Limb (tissue), 2 donors: ENCODE measurements around the gene SLC4A1AP.

ENCODE experiments used
- DNase-seq, 2 donors: peaks; one replicate each; pipeline ENCODE4 v3.0.0-alpha.2; 2016; ENCODE audit errors: extremely low spot score in 2 of 2

SLC4A1AP gene

DNA sequence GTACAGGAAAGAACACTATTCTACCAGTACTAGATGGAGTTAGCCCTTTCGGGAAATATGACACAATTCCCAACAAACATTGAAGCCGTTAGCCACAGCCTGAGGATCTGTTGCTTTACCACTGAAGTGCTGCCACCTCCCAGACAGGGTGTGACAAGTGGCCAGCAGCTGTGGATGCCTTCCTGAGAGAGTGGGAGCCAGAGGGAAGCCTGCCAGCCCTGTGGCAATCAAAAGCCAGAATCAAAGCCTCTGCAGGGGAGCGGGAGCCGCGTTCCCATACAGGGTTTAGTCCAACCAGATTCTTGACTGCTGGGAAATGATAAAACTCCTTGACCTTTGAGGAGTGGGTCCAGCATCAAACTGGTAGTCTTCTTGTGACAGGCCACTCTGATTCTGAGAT, 38.0 kb downstream of the SLC4A1AP start:
- no peak for DNase-seq

DNA sequence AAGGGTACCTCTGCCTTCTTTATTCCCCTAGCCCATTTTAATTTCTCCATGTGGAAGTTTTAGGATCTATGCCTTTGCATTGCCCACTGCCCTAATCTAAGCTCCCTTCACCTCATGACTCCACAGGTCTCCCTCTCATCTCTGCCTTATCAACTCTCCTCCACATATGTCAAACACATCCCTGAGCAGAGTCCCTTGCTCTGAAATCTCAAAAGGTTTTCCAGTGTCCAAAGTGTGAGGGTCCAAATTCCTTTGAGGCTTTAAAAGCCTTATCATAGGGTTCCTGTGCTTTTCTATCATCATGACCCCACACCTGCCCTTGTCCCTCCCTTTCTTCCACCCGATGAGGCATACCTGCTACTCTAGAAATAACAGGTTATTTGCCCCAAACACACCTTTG, 38.6 kb downstream of the SLC4A1AP start:
- DNase-seq: no peak

DNA sequence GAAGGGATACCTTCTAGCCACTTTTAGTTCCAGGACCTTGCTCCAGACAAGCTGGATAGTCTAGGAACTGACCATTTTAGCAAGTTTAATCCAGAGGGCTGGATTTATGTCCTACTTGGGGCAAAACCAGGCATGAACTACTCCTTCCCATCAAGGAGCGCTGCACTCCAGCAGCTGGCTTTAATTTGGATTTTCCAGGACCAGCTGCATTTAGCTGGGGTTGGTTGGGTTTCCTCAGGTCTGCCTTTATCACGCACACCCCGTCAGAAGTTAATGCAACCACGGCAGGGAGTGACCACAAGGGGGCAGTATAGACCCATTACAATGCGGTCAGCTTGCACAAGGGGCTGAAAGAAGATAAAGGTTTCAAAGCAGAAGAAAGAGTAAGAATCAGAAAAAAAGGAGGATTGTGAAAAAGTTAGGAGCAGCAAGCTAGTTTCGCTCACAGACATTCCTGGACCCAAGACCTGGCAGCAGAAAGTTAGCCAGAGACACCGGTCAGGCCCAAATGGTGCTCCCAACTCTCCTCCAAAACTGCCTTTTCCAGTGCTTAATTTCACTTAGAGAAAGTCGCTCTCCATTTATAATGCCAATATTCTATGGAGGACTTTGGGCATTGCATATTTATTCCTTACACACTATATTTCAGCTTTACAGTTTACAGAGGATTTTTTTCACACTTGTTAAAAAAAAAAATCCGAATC, 40.1 kb downstream of the SLC4A1AP start:
- peak; percentile 88 to 91 for DNase-seq

DNA sequence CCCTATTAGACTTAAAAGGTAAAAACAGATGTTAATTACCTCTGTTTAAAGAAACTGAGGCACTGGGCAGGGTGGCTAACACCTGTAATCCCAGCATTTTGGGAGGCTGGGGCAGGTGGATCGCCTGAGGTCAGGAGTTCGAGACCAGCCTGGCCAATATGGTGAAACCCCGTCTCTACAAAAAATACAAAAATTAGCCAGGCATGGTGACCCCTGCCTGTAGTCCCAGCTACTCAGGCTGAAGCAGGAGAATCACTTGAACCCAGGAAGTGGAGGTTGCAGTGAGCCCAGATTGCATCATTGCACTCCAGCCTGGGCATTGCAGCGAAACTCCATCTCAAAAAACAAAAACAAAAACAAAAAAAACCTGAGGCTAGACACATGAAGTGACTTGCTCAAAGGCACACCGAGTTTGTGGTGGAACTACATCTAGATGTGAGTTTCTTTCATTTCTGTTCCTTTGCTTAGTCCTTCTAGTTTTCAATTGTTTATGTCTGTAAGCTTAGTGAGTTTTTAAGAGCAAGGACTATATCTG, 40.7 kb downstream of the SLC4A1AP start:
- no peak for DNase-seq

DNA sequence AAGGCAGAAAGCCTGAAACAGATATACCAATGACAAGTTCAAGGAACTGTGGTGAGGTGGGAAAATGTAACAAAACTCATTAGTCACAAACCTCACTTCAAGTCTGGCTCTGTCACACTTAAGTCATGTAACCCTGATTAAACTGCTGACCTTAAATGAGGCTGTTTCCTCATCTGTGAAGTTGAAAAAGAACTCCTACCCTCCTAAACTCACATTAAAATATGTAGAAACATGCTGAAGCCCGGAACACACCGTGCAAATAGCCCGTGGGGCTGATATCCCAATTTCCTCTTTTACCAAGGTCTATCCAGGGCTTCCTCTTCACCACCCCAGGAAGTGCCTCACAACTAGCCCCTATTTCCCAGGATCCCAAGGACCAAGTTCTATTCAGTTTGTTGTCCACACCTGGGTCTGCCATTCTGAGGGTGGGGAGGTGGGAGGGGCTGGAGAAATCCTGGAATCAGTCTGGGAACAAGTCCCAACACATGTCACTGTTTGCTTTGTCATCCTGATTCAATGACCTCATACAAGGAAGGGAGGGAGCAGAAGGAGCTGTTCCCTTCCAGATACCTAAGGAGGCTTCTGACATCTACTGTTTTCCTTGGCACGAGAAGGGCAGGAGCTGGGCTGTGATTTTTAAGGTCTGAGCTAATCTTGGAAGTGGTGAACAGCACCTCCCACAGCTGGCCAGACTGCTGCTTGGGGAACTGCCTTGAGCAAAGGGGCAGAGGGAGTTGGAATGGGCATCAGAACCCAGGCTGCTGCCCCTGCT, 42.3 kb downstream of the SLC4A1AP start:
- peak; percentile 38 to 57 for DNase-seq

DNA sequence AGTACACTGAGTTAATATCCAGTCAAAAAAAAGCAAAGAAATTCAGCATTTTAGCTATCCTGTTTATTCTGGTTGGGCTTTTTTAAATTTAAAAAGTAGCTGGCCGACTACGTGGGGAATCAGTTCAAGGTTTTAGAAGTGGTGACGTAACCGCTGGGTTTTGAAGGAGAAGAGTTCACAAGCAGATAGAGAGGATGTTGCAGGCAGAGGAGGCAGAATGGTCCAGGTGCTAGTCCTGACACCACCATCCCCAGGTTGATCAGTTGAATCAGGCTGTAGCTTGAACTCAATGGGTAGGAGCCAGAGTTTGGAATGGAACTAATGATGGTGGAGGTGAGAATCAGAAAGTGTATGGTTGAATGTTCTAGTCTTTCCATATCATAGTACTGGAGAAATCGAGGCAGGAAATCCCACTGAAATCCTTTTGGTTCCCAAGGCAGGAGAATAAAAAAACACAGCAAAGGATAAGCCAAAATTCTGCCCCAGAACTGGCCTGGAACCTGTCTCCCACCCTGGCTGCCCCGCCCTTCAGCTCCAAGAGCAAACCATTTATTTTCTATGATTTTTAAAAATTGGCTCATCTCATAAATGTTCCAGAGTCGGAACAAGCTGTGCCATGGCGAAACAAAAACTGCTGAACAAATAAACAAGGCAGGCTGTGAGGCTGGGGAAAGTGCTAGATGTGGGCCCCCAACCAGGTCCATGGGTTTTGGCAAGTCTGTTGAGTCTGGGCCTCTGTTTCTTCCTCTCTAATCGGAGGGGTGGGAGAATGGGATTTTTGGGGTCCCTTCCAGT, 44.0 kb downstream of the SLC4A1AP start:
- no peak for DNase-seq

DNA sequence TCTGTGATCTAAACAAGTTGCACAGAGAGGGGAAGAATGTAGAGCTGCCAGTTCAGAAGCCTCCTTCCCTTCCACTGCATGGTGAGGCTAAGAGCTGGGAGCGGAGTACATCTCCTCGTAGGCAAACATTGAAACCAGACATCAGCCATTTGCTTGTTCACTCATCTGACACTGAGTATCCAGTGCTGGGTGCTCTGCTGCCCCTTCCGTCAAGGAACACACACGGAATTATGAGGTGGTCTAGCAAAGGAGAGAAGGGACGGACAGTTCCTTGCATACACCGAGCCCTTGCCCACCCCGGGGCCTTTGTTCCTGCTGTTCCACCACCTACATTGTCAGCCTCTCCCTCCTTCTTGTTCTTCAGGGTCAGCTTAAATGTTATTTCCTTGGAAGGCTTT, 44.6 kb downstream of the SLC4A1AP start:
- no peak for DNase-seq

DNA sequence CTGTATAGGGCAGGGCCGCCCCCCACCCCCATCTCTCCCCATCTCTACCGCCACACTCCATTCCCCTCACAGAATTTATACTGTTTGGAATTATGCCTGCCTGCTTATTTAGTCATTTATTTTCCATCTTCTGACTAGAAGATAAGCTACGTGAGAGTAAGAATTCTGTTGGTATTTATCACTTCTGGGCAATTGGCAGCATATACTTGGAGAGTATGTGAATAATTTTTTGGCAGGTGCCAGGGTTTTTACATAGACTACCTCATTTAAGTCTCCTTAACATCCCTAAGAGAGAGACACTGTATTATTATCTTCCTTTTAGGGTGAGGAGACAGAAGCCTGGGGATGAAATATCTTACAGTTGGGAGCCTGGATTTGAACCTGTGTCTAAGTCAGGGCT, 45.0 kb downstream of the SLC4A1AP start:
- DNase-seq: no peak

DNA sequence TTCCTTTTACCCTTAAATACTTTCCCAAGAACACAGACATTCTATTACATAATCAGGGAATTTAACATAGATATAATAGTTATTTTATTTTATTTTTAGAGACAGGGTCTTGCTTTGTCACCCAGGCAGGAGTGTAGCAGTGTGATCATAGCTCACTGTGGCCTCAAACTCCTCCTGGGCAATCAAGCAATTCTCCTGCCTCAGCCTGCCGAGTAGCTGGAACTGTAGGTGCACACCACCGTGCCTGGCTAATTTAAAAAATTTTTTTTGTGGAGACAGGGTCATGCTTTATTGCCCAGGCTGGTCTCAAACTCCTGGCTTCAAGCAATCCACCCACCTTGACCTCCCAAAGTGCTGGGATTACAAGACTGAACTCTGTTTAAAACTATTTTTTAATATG, 45.6 kb downstream of the SLC4A1AP start:
- DNase-seq: no peak

DNA sequence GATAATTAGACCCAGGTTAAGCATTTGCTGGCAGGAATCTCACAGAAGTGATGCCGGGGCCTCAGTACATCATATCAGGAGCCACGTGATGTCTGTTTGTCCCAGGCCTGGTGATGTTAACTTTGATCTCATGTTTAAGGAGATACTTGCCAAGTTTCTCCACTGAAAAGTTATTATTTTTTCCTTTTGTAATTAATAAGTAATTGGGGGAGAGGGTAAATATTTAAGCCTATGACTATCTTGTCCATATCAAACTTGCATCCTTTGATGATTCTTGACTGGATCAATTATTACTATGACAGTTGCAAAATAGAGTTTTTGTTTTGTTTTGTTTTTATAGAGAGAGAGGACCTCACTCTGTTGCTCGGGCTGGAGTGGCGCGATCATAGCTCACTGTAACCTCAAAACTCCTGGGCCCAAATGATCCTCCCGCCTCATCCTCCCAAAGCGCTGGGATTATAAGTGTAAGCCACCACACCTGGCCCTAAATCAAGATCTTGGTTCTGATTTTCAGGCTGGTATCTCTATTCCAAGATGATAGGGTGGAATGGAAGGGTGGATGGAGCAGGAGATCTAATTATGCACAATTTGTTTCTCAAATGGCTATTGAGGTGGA, 46.4 kb downstream of the SLC4A1AP start:
- no peak for DNase-seq

DNA sequence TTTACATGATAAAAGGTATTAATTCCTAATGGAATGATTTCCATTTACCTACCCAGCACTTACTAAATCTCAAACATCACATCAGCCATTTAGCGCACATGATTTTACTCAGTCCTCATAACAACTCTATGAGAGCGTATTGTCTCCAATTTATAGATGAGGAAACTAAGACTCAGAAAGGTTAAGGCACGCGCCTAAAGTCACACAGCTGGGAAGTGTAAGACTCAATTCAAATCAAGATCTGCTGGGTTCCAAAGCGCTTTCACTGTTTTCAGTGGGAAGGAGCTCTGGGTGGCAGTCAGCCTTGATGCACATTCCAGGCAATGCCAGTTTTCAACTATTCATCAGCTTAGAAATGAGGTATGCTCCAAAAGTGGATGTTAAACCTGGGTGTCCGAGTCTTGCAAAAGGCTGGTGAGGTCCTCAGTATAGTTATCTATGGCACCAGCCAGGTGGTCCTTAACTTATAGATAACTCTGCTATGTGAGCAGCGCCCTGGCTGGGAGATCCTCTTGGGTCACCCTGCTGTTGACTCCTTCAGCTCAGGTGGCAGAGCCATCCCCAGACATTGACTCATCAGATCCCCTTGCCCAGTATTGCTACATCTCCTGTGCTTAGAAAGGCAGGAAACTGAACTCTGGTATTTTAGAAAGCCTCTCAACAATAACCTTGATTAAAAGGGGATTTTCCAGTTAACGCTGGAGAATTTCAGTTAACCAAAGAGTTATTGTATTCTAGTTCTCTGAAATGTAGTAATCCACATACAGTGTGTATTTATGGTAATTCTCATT, 47.1 kb downstream of the SLC4A1AP start:
- DNase-seq: no peak

DNA sequence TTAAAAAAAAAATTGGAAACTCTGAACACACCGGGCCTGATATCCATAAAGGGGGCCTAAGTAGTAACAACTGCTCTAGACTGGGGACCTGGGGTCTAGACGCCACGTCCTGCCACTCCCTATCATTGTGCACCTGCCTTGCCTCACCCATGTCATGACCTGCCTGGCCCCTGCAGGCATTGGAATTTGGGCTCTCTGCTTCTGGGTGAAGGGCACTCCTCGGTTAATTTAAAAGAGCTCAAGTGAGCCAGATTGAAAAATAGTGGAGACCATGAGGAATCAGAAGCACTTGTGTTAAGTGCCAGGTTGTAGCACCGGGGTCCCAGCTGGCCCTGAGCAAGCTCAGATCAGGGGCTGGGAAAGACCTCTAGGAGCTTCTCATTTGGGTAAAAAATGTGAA, 48.1 kb downstream of the SLC4A1AP start:
- no peak for DNase-seq

DNA sequence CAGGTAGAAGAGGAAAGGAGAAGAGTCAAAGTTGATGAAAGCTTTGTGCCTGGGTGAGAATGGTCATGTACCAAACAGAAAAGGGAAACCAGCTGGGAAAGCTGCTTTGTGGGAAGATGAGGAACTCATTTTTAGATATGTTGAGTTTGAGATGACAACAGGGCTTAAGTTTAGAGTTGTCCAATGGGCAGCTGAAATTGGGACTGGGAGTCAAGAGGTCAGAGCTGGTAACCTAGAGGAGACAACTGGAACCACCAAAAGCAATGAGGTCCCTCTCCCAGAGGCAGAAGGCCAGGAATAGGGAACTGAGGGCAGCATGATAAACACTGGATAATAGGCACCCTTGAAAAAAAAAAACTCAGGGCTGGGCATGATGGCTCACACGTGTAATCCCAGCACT, 48.8 kb downstream of the SLC4A1AP start:
- DNase-seq: no peak

DNA sequence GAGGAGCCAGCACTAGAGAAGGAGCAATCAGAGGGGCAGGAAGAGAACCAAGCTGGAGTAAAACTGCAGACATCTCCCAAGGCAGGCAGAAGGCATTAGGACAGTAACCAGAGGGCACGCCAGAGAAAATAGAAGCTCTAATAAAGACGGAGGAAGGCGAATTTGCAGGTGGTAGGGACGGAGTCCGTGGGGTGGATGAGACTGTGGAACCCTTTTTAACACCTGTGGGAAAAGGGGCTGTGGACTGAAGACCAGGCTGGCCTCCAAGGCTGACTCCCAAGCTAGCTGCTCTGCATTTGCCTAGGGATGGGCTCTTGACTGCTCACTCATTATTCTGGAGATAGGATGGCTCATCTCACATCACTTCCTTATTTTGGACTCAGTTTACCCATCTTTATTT, 49.5 kb downstream of the SLC4A1AP start:
- DNase-seq: no peak

DNA sequence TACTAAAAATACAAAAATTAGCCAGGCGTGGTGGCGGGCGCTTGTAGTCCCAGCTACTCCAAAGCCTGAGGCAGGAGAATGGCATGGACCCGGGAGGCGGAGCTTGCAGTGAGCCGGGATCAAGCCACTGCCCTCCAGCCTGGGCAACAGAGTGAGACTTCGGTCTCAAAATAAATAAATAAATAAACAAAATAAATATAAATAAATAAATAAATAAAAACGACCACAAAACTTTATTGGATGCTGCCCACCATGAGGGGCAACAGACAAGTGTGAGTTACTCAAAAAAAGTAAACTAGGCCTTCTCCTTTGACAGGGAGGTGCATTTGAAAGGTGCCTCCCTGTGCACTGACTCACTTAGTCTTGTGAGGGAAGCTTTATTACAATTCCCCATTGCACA, 50.4 kb downstream of the SLC4A1AP start:
- no peak for DNase-seq

DNA sequence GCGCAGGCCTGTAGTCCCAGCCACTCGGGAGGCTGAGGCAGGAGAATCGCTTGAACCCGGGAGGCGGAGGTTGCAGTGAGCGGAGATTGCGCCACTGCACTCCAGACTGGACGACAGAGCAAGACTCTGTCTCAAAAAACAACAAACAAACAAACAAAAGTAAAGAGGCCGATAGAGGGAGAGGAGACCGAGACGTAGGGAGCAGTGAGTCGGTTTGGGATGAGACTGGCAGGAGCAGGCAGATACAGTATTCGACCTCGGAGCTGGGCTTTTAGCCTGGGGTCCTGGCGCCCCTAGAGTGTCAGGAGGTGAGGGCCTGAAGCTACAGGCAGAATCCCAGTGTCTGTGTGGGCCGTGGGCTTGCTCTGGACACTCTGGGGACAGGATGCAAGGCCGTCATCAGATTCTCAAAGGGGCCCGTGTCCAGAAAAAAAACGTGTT, 51.2 kb downstream of the SLC4A1AP start:
- no peak for DNase-seq

DNA sequence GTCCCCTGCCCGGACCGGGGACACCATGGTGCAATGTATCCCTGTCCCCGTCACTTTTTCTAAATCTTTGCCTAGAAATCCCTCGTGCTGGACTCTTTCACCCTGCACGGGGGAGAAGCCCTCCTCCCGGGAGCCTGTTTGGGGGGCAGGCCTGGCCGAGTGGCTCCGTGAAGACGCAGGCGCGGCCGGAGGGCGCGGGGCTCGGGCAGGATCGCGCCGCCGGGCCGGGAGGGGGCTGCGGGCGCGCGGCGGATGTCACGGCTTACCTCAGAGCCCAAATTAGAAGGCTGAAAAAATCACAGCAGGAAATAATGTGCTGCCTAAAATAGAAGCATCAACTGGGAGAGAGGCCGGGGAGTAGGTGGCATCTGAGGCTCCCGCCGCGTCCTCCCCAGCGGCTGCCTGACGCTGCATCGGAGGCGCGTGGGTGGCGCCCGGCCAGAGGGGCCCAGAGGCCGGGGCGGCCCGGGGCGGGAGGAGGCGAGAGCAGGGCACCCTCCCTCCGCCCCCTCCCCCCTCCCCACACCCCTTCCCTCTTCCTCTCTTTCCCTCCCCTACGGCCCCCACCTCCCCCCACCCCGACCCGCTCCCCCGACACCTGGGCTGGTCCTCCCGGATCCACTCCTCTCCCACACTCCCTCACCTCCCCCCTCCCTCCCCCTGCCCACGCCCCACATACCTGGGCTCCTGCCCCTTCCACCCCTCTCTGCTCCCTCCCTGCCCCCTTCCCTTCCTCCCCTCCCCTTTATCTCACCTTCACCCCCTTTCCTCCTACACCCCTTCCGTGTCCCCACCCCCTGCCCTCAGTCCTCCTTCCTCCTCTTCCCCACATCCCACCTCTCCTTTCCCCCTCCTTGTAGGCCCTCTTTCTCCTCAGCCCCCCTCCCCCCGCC, 51.9 kb downstream of the SLC4A1AP start:
- peak; percentile 43 to 75 for DNase-seq

DNA sequence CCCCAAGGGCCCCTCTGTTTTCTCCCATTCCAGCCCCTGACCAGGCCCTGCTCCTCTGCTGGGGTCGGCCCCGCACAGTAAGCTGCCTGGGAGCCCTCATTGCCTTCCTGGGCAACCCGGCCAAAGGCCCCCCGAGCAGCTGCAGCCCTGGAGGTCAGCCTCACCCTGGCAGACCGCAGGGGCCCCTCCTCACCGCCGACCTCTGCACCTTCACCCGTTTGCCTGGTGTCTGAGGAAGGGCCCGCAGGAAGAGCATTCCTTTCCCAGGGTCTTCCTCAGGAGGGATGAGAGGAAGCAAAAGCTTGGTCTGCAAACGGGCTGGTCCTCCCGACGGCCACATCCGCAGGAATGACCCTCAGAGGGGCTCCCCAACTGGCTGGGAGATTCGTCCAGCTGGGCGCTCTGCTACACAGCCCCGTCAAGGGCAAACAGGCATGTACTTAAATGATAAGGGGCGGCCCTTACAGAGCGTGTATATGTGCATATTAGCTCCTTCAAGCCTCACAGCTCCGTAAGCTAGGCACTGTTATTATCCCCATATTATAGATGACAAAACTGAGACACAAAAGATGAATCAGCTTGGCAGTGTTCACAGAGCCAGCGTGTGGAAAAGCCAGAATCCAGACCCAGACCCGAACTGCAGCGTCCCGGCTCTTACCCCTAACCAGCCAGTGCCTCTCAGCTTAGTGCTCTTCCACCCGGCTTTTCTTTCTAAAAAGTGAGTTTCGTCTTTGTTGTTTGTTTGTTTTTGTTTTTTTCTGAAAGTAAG, 52.8 kb downstream of the SLC4A1AP start:
- DNase-seq: no peak
